ENCODE measurements around the gene GFOD1. TPM values are rescaled to one million over a fixed set of nuclear protein-coding genes. Genes with fewer than 3 reads are reported as not detected.

The GFOD1 gene
- polyA plus RNA-seq, 2 of the 4 experiments (the other 2 are of a cell fraction) = 2.7 to 3.5 TPM

DNA sequence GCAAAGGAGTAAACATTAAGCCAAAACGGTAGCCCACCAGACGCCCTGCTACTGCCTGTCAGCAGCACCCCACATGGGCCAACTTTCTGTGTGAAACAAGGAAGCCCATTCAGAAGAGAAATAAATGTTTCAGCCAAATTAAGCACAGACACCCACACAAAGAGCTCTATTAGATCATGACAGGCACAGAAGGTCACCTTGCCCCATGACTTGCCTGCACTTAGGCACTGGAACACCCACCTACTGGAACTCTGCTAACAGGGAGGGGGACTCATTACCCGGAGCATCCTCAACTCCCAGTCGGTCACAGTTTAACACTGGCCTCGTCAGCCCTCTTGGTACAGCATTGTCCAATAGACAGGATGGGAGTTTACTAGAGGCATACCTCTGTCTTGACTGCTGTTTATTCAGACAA is 31.8 kb downstream of the GFOD1 start:
- Histone ChIP-seq H3K4me2 (no peak overlapping the region), H3K4me3 (no peak overlapping the region), H3K27ac (no peak overlapping the region), H3K9me3 (no peaks in the 10 kb centered on the region), H3K4me1 (peaks cover 18% of the 10 kb centered on the region)
- FAIRE-seq (no peak), DNase-seq (ENCODE audit: low read depth in 1 of 2, low spot score in 1 of 2) (no peak), ATAC-seq (no peak)
- TF ChIP-seq BHLHE40 (IDR thresholded peaks at IDR 0.05; ENCODE audit: low read depth, low read length) = no peak
- TF ChIP-seq FOXS1 (CRISPR knock-in tag; IDR thresholded peaks at IDR 0.05) = no peak
- no peak for TF ChIP-seq CBX2 (IDR thresholded peaks at IDR 0.05; ENCODE audit: borderline replicate concordance, low read depth)
- no peak for TF ChIP-seq RNF2 (IDR thresholded peaks at IDR 0.05; ENCODE audit: borderline replicate concordance, low read depth)
- no peak for TF ChIP-seq FOSB (CRISPR knock-in tag; IDR thresholded peaks at IDR 0.05)
- ChIA-PET CTCF (interaction anchor here (0.6 to 1.3 kb wide), 2 partner anchors 32 to 205 kb away, joined by 3 to 4 read pairs; partner anchors contain the start of gene GFOD1), POLR2A (no interaction called here)
- 83% methylated on average over 5 of the region's 5 CpGs for WGBS (ENCODE audit: missing lambda C conversion rate)

DNA sequence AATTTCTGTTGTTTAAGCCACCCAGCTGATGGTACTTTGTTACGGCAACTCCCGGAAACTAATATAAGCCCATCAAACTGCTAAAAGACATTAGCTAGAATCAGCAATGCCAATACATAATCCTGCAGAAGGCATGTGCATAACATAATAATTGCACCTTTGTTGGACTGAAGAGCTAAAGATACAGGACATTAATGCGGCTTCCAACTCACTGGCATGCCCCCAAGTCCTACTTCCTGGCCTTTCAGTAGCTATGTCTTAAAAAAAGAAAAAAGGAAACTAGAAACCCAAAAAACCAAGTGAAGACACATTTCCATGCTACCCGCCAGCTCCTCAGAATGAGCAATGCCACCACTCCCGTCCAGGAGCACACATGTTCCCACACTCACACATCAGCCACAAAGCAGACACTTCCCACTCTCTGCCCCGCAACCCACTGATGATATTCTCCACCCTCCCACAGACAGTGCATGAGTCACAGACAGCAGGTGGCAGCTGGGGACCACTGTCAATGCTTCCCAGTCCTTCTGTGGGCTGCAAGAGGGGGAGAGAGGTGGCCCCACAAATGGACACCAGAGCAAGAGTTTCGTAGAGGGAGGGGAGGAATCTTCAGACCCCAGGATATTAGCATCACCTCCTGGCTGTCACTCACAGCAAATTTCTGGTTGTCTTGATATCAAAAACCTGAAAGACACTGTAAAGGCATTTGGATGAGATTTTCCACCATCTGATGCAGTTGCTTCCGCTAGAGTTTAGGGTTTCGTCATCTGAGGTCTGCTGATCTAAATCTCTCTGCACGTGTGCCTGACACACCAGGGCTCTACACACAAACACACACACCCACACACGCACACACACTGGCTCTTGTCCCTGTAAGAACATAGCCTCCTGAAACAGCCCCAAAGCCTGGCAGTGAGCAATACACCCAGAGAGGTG is 32.8 kb downstream of the GFOD1 start:
- Histone ChIP-seq H3K9me3 (no peaks in the 10 kb centered on the region), H3K4me1 (peaks cover 18% of the 10 kb centered on the region), H3K4me2 (peak overlapping the region; percentile 35; the same call in 1 of the 3 replicates), H3K4me3 (no peak overlapping the region), H3K27ac (peak overlapping the region in 1 of 2 experiments; percentile 58; a peak in 3 of 6 replicates)
- TF ChIP-seq KDM1A (IDR thresholded peaks at IDR 0.05; ENCODE audit: low read depth) (no peak), NR3C1 (IDR thresholded peaks at IDR 0.05) (no peak), JUNB (IDR thresholded peaks at IDR 0.05) (no peak), POLR2AphosphoS2 (conservative IDR thresholded peaks at IDR 0.05; ENCODE audit: low read length) (no peak), RAD21 (conservative IDR thresholded peaks at IDR 0.05 in 1 of 2, IDR thresholded peaks at IDR 0.05 in 1 of 2) (no peak), HEYL (CRISPR knock-in tag; IDR thresholded peaks at IDR 0.05) (no peak), CEBPB (IDR thresholded peaks at IDR 0.05) (no peak), RCOR1 (IDR thresholded peaks at IDR 0.05; ENCODE audit: low read depth, low read length) (no peak), POLR2A (IDR thresholded peaks at IDR 0.05; ENCODE audit: low read length) (no peak), ZNF302 (CRISPR knock-in tag; IDR thresholded peaks at IDR 0.05) (no peak), JUN (IDR thresholded peaks at IDR 0.05) (no peak), FOXS1 (CRISPR knock-in tag; IDR thresholded peaks at IDR 0.05) (no peak), MAZ (IDR thresholded peaks at IDR 0.05; ENCODE audit: borderline replicate concordance, low read depth, low read length) (no peak), RARB (CRISPR knock-in tag; IDR thresholded peaks at IDR 0.05) (no peak), CBX8 (IDR thresholded peaks at IDR 0.05) (no peak), HOXB5 (CRISPR knock-in tag; IDR thresholded peaks at IDR 0.05) (no peak)
- TF ChIP-seq, protein P1, sequence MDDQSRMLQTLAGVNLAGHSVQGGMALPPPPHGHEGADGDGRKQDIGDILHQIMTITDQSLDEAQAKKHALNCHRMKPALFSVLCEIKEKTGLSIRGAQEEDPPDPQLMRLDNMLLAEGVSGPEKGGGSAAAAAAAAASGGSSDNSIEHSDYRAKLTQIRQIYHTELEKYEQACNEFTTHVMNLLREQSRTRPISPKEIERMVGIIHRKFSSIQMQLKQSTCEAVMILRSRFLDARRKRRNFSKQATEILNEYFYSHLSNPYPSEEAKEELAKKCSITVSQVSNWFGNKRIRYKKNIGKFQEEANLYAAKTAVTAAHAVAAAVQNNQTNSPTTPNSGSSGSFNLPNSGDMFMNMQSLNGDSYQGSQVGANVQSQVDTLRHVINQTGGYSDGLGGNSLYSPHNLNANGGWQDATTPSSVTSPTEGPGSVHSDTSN (IDR thresholded peaks at IDR 0.05) = no peak
- TF ChIP-seq, protein P2, sequence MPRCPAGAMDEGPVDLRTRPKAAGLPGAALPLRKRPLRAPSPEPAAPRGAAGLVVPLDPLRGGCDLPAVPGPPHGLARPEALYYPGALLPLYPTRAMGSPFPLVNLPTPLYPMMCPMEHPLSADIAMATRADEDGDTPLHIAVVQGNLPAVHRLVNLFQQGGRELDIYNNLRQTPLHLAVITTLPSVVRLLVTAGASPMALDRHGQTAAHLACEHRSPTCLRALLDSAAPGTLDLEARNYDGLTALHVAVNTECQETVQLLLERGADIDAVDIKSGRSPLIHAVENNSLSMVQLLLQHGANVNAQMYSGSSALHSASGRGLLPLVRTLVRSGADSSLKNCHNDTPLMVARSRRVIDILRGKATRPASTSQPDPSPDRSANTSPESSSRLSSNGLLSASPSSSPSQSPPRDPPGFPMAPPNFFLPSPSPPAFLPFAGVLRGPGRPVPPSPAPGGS (IDR thresholded peaks at IDR 0.05) = no peak
- TF ChIP-seq, protein P3, sequence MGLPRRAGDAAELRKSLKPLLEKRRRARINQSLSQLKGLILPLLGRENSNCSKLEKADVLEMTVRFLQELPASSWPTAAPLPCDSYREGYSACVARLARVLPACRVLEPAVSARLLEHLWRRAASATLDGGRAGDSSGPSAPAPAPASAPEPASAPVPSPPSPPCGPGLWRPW (IDR thresholded peaks at IDR 0.05) = no peak
- ChIA-PET CTCF (interaction anchor here (1.3 kb wide), 1 partner anchor 33 kb away, joined by 3 read pairs; the partner anchor contains the start of gene GFOD1), POLR2A (interaction anchor here (1.6 kb wide), 1 partner anchor 32 kb away, joined by 6 read pairs; the partner anchor contains the start of gene GFOD1)
- whole genome bisulfite sequencing (ENCODE audit: missing lambda C conversion rate) = 86% methylated on average over 11 of the region's 11 CpGs
- no peak for ATAC-seq
- no peak for DNase-seq (ENCODE audit: low read depth in 1 of 2, low spot score in 1 of 2)
- no peak for FAIRE-seq

Measured in A549 (cell line).